Adrenal gland (tissue), 5 donors: Measurements from ENCODE around the gene PTPRN2.

ENCODE experiments used
- CTCF ChIP-seq, 6 experiments: fragments of 450-650 bp in 4 of 6; fragments of 200-600 bp in 2 of 6; sonication (generic) in 1 of 6; IDR thresholded peaks; 1 replicate in 5 of 6; 2 replicates in 1 of 6; pipeline versions ENCODE4 v1.5.1 to v1.8.0; 2016 to 2021; ENCODE audit warnings: antibody characterized with exemption in 6 of 6, mild to moderate bottlenecking in 2 of 6, moderate library complexity in 1 of 6
- POLR2A ChIP-seq, 2 donors: fragments of 450-650 bp; IDR thresholded peaks; one replicate each; pipeline ENCODE4 v1.6.1; 2017; ENCODE audit warnings: antibody characterized with exemption in 2 of 2, mild to moderate bottlenecking in 2 of 2, moderate library complexity in 1 of 2
- donor health status: DM: no; HTN: no; CAD: no.

GRCh38 chr7:158185653-158186052 lies 402.0 kb downstream of the PTPRN2 start:
- no peak for TF ChIP-seq CTCF (IDR thresholded peaks at IDR 0.05)
- no peak for TF ChIP-seq POLR2A (IDR thresholded peaks at IDR 0.05)
